HG03280 (cell line): ENCODE data around the gene STEAP4.

Source experiments
- ATAC-seq: cut with Tn5 transposase; IDR thresholded peaks from one replicate; pipeline ENCODE4 v1.9.1; 2021; ENCODE audit warnings: mild to moderate bottlenecking, moderate library complexity; ENCODE audit not compliant: unreplicated experiment

Gene STEAP4

GRCh38 chr7:88306590-88307048 lies at the start of gene STEAP4:
Gene STEAP4, minus strand, starts transcription at chr7:88306894. Its CDS starts 22,625 bp downstream, at chr7:88284269.
- ATAC-seq, result no peak

- ATAC-seq, result no peak
Observed at GRCh38 chr7:88355011-88355410, 48.3 kb upstream of the STEAP4 start.

GRCh38 chr7:88350118-88350517 lies 43.4 kb upstream of the STEAP4 start:
- ATAC-seq, result no peak

- ATAC-seq, result no peak
Observed at GRCh38 chr7:88347517-88347916, 40.8 kb upstream of the STEAP4 start.

- no peak for ATAC-seq
Observed at GRCh38 chr7:88347090-88347489, 40.4 kb upstream of the STEAP4 start.

GRCh38 chr7:88346357-88346756 lies 39.7 kb upstream of the STEAP4 start:
- ATAC-seq, result no peak

GRCh38 chr7:88344956-88345832 lies 38.5 kb upstream of the STEAP4 start:
- no peak for ATAC-seq

GRCh38 chr7:88344271-88344670 lies 37.6 kb upstream of the STEAP4 start:
- no peak for ATAC-seq

- no peak for ATAC-seq
Observed at GRCh38 chr7:88339195-88339922, 32.7 kb upstream of the STEAP4 start.

GRCh38 chr7:88338503-88338902 lies 31.8 kb upstream of the STEAP4 start:
- ATAC-seq, result no peak

- no peak for ATAC-seq
Observed at GRCh38 chr7:88337572-88337971, 30.9 kb upstream of the STEAP4 start.

GRCh38 chr7:88331322-88331721 lies 24.6 kb upstream of the STEAP4 start:
- no peak for ATAC-seq

- ATAC-seq, result no peak
Observed at GRCh38 chr7:88329532-88330463, 23.1 kb upstream of the STEAP4 start.

- no peak for ATAC-seq
Observed at GRCh38 chr7:88328787-88329186, 22.1 kb upstream of the STEAP4 start.

- ATAC-seq, result no peak
Observed at GRCh38 chr7:88324699-88325098, 18.0 kb upstream of the STEAP4 start.

- ATAC-seq, result no peak
Observed at GRCh38 chr7:88322151-88322550, 15.5 kb upstream of the STEAP4 start.

GRCh38 chr7:88321694-88322093 lies 15.0 kb upstream of the STEAP4 start:
- ATAC-seq, result no peak

- no peak for ATAC-seq
Observed at GRCh38 chr7:88318196-88318595, 11.5 kb upstream of the STEAP4 start.

GRCh38 chr7:88317422-88317821 lies 10.7 kb upstream of the STEAP4 start:
- no peak for ATAC-seq

- ATAC-seq, result no peak
Observed at GRCh38 chr7:88316456-88316855, 9.8 kb upstream of the STEAP4 start.

GRCh38 chr7:88315522-88315921 lies 8.8 kb upstream of the STEAP4 start:
- no peak for ATAC-seq
